ENCODE results near the gene CABLES2. TPM values are rescaled to one million over a fixed set of nuclear protein-coding genes. Genes with fewer than 3 reads are reported as not detected.

The CABLES2 gene
- total RNA-seq, 1 donor from 2014 or later, result 4.1 TPM

DNA sequence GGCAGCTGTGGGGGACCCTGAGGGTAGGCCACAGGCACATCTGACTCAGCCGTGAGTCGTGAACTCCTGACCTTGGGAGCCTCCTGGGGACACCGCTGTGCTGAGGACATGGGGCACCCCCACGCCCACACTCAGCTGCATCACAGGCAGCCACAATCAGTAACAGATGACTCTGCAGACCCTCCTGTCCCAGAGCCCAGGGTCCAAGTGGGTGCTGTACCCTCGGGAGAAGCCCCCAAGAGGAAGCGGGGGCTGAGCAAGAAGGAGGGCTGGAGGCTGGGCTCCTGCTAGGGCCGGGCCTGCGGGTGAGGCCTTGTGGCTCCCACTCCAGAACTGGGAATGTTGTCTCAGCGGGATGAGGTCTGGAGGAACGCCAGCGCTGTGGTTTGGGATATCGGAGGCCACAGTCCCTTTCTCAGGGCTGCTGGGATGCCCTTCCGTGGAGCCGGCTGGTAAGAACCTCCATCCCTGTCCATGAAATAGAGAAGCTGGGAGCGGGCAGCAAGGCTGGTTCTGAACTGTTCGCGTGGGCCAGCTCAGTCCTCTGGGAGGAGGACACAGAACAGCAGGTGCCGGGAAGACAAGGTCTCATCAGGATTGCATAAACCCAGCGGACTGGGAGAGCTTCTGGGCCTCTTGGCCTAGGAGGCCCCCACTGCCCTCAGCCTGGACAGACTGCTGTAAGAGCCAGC lies 36.8 kb downstream of the CABLES2 start:
- H3K36me3 ChIP-seq, result no peaks in the 10 kb centered on the region
- H3K4me1 ChIP-seq, result peaks cover 51% of the 10 kb centered on the region
- DNase-seq, result no peak
- no peaks in the 10 kb centered on the region for H3K27me3 ChIP-seq
- no peaks in the 10 kb centered on the region for H3K9me3 ChIP-seq
- H3K4me3 ChIP-seq, result no peak overlapping the region
- intact Hi-C loops (cut with DNase I), result no loop called here
- peak overlapping the region; percentile 24 for H3K27ac ChIP-seq
- ATAC-seq, result no peak
- TF ChIP-seq, protein P1, sequence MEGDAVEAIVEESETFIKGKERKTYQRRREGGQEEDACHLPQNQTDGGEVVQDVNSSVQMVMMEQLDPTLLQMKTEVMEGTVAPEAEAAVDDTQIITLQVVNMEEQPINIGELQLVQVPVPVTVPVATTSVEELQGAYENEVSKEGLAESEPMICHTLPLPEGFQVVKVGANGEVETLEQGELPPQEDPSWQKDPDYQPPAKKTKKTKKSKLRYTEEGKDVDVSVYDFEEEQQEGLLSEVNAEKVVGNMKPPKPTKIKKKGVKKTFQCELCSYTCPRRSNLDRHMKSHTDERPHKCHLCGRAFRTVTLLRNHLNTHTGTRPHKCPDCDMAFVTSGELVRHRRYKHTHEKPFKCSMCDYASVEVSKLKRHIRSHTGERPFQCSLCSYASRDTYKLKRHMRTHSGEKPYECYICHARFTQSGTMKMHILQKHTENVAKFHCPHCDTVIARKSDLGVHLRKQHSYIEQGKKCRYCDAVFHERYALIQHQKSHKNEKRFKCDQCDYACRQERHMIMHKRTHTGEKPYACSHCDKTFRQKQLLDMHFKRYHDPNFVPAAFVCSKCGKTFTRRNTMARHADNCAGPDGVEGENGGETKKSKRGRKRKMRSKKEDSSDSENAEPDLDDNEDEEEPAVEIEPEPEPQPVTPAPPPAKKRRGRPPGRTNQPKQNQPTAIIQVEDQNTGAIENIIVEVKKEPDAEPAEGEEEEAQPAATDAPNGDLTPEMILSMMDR (IDR thresholded peaks at IDR 0.05), result no peak

DNA sequence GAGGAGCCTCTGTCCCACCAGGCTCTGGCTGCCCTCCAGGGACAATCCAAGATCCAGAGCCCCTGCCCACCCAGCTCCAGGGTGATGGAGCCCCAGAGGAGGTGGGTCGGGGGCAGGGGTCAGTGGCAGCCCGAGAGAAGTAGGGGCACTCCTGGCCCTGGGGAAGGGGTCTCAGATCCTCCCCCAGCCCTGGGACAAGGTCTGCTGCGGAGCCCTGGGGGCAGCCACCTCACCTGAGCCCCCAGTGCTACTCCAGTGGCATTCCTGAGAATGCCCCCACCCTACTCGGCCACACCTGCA lies 37.3 kb downstream of the CABLES2 start:
- H3K4me3 ChIP-seq, result no peak overlapping the region
- ATAC-seq (no peak), DNase-seq (no peak)
- no peaks in the 10 kb centered on the region for H3K27me3 ChIP-seq
- H3K27ac ChIP-seq, result peak overlapping the region; percentile 24
- intact Hi-C loops (cut with DNase I), result no loop called here
- TF ChIP-seq, protein P1 (IDR thresholded peaks at IDR 0.05), result no peak
- no peaks in the 10 kb centered on the region for H3K9me3 ChIP-seq
- peaks cover 50% of the 10 kb centered on the region for H3K4me1 ChIP-seq
- no peaks in the 10 kb centered on the region for H3K36me3 ChIP-seq

DNA sequence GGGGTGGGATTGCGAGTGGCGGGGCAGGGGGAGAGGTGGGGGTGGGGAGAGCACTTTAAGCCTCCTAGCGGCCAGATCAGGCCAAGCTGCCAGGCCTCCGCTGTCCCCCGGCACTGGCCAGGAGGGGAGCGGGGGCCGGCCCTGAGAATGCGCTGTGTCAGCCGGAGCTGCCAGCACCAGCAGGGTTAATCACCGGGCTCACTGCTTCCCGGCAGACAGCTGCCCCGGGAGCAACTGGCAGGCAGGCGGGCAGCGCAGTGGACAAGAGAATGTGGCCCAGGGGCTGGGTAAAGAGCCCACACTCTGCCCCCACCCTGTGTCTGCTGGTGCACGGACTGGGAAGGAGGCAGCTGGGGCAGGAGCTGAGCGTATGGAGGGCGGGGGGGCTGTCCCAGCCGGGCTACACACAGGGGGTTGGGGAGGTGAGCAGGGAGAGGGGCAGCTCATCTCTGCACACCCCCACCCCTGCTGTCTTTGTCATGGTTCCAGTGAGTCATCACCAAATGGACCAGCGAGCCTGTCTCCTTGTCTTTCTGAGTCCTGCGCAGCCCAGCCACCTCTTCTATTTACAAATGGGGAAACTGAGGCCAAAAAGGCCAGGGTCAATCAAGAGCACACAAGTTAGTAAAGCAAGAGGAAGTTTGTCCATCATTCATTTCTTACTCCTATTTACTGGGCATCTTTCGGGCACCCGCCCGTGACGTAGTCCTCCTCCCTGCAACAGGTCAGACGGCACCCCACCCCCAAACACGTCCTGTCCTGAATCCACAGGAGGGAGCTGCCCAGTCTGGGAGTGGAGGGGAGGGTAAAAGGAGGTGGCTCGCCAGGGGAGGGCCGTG lies 37.9 kb downstream of the CABLES2 start:
- H3K4me3 ChIP-seq, result peak overlapping the region; percentile 69
- no peaks in the 10 kb centered on the region for H3K27me3 ChIP-seq
- DNase-seq, result no peak
- H3K27ac ChIP-seq, result peak overlapping the region; percentile 24
- H3K36me3 ChIP-seq, result no peaks in the 10 kb centered on the region
- ATAC-seq, result no peak
- peaks cover 51% of the 10 kb centered on the region for H3K4me1 ChIP-seq
- H3K9me3 ChIP-seq, result no peaks in the 10 kb centered on the region
- TF ChIP-seq, protein P1 (IDR thresholded peaks at IDR 0.05), result peak; percentile 45
- intact Hi-C loops (cut with DNase I), result no loop called here

DNA sequence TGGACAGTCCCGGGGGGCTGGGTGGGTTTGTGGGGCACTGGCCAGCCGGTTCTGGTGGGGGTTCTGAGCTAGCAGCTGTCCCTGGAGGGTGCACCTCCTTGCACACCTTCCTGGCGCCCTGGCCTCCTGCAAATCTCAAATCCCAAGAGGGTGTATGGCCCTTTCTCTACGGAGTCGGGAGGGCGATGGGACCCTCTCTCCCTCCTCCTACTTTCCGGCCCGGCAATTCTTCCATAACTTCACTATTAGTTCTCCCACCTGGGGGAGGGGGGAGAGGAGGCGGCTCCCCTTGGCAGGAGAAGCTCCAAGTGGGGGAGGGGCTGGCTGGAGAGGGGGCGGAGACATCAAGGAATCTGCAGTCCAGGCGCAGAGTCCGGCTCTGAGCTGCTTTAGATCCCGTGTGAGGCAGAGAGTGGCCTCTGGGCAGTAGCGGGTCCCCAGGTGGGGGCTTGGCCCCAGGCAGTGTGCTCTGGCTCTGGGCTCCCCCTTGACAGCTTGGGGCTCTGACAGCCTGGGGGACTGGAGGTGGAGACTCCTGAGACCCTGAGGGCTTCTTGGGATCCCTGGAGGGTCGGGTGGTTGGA lies 38.6 kb downstream of the CABLES2 start:
- DNase-seq, result no peak
- intact Hi-C loops (cut with DNase I), result no loop called here

GRCh38 chr20:62367633-62368391 lies 39.3 kb downstream of the CABLES2 start:
- Histone ChIP-seq H3K27me3 (no peaks in the 10 kb centered on the region), H3K4me3 (peak overlapping the region; percentile 69), H3K27ac (peak overlapping the region; percentile 28), H3K36me3 (no peaks in the 10 kb centered on the region), H3K4me1 (peaks cover 61% of the 10 kb centered on the region), H3K9me3 (no peaks in the 10 kb centered on the region)
- DNase-seq (no peak), ATAC-seq (no peak)
- intact Hi-C loops (cut with DNase I), result no loop called here
- TF ChIP-seq, protein P1 (IDR thresholded peaks at IDR 0.05), result no peak

More for the DNA sequence above, 38.6 kb downstream of the CABLES2 start:
- Histone ChIP-seq H3K27ac (peak overlapping the region; percentile 28), H3K4me1 (peaks cover 55% of the 10 kb centered on the region), H3K27me3 (no peaks in the 10 kb centered on the region), H3K9me3 (no peaks in the 10 kb centered on the region), H3K4me3 (peak overlapping the region; percentile 69), H3K36me3 (no peaks in the 10 kb centered on the region)
- TF ChIP-seq, protein P1 (IDR thresholded peaks at IDR 0.05), result no peak
- peak; percentile 1 for ATAC-seq
